ENCODE data around the gene FANCF.
A peak's percentile ranks its signal among the peaks of the same experiment; 100 is the strongest.
"Not testable (repeated sequence)": the region's sequence is repeated elsewhere in the genome, so short reads cannot be mapped to it uniquely, and the experiment has no call there.

FANCF gene

GRCh38 chr11:22625448-22626287 is at the start of gene FANCF:
FANCF (minus strand) TSS chr11:22625823; CDS start chr11:22625810, 13 bp downstream.
- peak; percentile 92 for DNase-seq

- DNase-seq: no peak
Measured at GRCh38 chr11:22674470-22675439, 49.1 kb upstream of the FANCF start.

- DNase-seq: no peak
Measured at GRCh38 chr11:22671751-22672150, 46.1 kb upstream of the FANCF start.

GRCh38 chr11:22670830-22671229 is 45.2 kb upstream of the FANCF start:
- no peak for DNase-seq

GRCh38 chr11:22669368-22669767 is 43.7 kb upstream of the FANCF start:
- DNase-seq: no peak

- DNase-seq: no peak
Measured at GRCh38 chr11:22668005-22668796, 42.6 kb upstream of the FANCF start.

GRCh38 chr11:22666688-22667439 is 41.2 kb upstream of the FANCF start:
- DNase-seq: peak; percentile 32 to 46

GRCh38 chr11:22666325-22666687 is 40.7 kb upstream of the FANCF start, which contains the start of gene GAS2:
GAS2 (plus strand) TSS chr11:22666611; CDS start chr11:22674870, 8,259 bp downstream.
- no peak for DNase-seq

- no peak for DNase-seq
Measured at GRCh38 chr11:22659783-22660182, 34.2 kb upstream of the FANCF start.

GRCh38 chr11:22657101-22657694 is 31.6 kb upstream of the FANCF start:
- DNase-seq: no peak

GRCh38 chr11:22656130-22656529 is 30.5 kb upstream of the FANCF start:
- DNase-seq: no peak

GRCh38 chr11:22652346-22652745 is 26.7 kb upstream of the FANCF start:
- DNase-seq: not testable (repeated sequence)

GRCh38 chr11:22641559-22641958 is 15.9 kb upstream of the FANCF start:
- DNase-seq: no peak

GRCh38 chr11:22640862-22641261 is 15.2 kb upstream of the FANCF start:
- DNase-seq: no peak

- no peak for DNase-seq
Measured at GRCh38 chr11:22635689-22636088, 10.1 kb upstream of the FANCF start.

GRCh38 chr11:22634897-22635629 is 9.4 kb upstream of the FANCF start:
- DNase-seq: no peak

- no peak for DNase-seq
Measured at GRCh38 chr11:22633354-22633902, 7.8 kb upstream of the FANCF start.

- no peak for DNase-seq
Measured at GRCh38 chr11:22627421-22627820, 1.8 kb upstream of the FANCF start.

GRCh38 chr11:22626573-22627239 is 1.1 kb upstream of the FANCF start:
- DNase-seq: no peak

All from activated T-cell treated with anti-CD3 and anti-CD28 coated beads, Interleukin-2, amount 50 U/mL, for 48 hours (primary cell).